IMR-90 (cell line): ENCODE results near the gene DUSP8. TPM values are rescaled to one million over a fixed set of nuclear protein-coding genes. Genes with fewer than 3 reads are reported as not detected.

Experiments used
- ATAC-seq: fragments of 200-7000 bp; cut with Tn5 transposase; 2 replicates; pipeline ENCODE4 v1.9.1; 2020; ENCODE audit warnings: low read depth, mild to moderate bottlenecking, moderate library complexity
- BruUV-seq: library from RNA; stranded (reverse); fragments of 400-500 nt; replicated peaks from 2 replicates; lab custom pipeline; 2021; lab: Mats Ljungman, UMichigan
- CTCF ChIA-PET: fragments of 300-600 bp; formaldehyde crosslinking; extraction: SDS; loops from one replicate; lab custom pipeline; 2021; ENCODE audit warnings: antibody characterized with exemption; lab: Yijun Ruan, JAX
- POLR2A ChIA-PET: fragments of 300-600 bp; sonication (Branson Sonifier 250); formaldehyde crosslinking; loops from one replicate; lab custom pipeline; 2022; ENCODE audit warnings: antibody characterized with exemption; ENCODE audit not compliant: unreplicated experiment; lab: Charles Lee
- DNase-seq: peaks from one replicate; pipeline ENCODE4 v3.0.0; 2013
- H2AFZ ChIP-seq: replicated peaks from 2 replicates; pipeline ENCODE3; 2013; ENCODE audit warnings: low read length, mild to moderate bottlenecking; ENCODE audit not compliant: poor library complexity
- H2AK5ac ChIP-seq: 2 replicates; pipeline ENCODE4 v1.6.1; 2013; ENCODE audit warnings: low read depth, low read length, inconsistent platforms
- H2AK9ac ChIP-seq: replicated peaks from 2 replicates; pipeline ENCODE3; 2013; ENCODE audit warnings: mild to moderate bottlenecking, low read depth, low read length, moderate library complexity; ENCODE audit not compliant: poor library complexity
- H2BK120ac ChIP-seq: 2 replicates; pipeline ENCODE4 v1.6.1; 2013; ENCODE audit warnings: low read depth, low read length, inconsistent platforms
- H2BK15ac ChIP-seq: 3 replicates; pipeline ENCODE4 v1.6.1; 2013; ENCODE audit warnings: low read depth, low read length, inconsistent platforms
- H2BK20ac ChIP-seq: 2 replicates; pipeline ENCODE4 v1.6.1; 2013; ENCODE audit warnings: low read depth, mild to moderate bottlenecking, inconsistent platforms, low read length, moderate library complexity
- H2BK5ac ChIP-seq: 2 replicates; pipeline ENCODE4 v1.6.1; 2013; ENCODE audit warnings: mild to moderate bottlenecking, low read depth, low read length, inconsistent platforms; ENCODE audit not compliant: poor library complexity, severe bottlenecking
- H3K14ac ChIP-seq: replicated peaks from 2 replicates; pipeline ENCODE4 v1.6.1; 2013; ENCODE audit warnings: low read depth, low read length, inconsistent platforms
- H3K18ac ChIP-seq: 2 replicates; pipeline ENCODE4 v1.6.1; 2013; ENCODE audit warnings: low read depth, low read length, control low read depth
- H3K23ac ChIP-seq: 2 replicates; pipeline ENCODE4 v1.6.1; 2013; ENCODE audit warnings: low read depth, low read length, inconsistent platforms
- H3K27ac ChIP-seq: 2 replicates; pipeline ENCODE4 v1.5.1; 2013; ENCODE audit warnings: mild to moderate bottlenecking, control low read depth, low read length; ENCODE audit not compliant: insufficient read depth
- H3K27me3 ChIP-seq: 2 replicates; pipeline ENCODE4 v1.6.1; 2013; ENCODE audit warnings: low read length; ENCODE audit not compliant: control insufficient read depth, insufficient read depth
- H3K36me3 ChIP-seq: 2 replicates; pipeline ENCODE4 v1.6.1; 2013; ENCODE audit warnings: low read length, mixed read lengths; ENCODE audit not compliant: control insufficient read depth, insufficient read depth
- H3K4ac ChIP-seq: 2 replicates; pipeline ENCODE4 v1.6.1; 2013; ENCODE audit warnings: low read depth, low read length, inconsistent platforms
- H3K4me1 ChIP-seq: 2 replicates; pipeline ENCODE4 v1.6.1; 2013; ENCODE audit warnings: low read length, mixed read lengths; ENCODE audit not compliant: control insufficient read depth, insufficient read depth
- H3K4me2 ChIP-seq: 2 replicates; pipeline ENCODE4 v1.6.1; 2013; ENCODE audit warnings: low read depth, mild to moderate bottlenecking, control low read depth, low read length, moderate library complexity
- H3K4me3 ChIP-seq: 2 replicates; pipeline ENCODE4 v1.5.1; 2013; ENCODE audit warnings: low read depth, mild to moderate bottlenecking, control low read depth, low read length, moderate library complexity; ENCODE audit not compliant: insufficient read depth
- H3K56ac ChIP-seq: 2 replicates; pipeline ENCODE4 v1.6.1; 2013; ENCODE audit warnings: low read length, inconsistent platforms; ENCODE audit not compliant: insufficient read depth; ENCODE audit errors: extremely low read depth
- H3K79me1 ChIP-seq, 2 experiments: 2 replicates each; pipeline ENCODE4 v1.6.1; 2013; ENCODE audit warnings: low read length in 2 of 2, inconsistent platforms in 1 of 2, low read depth in 1 of 2
- H3K9ac ChIP-seq: 2 replicates; pipeline ENCODE4 v1.6.1; 2013; ENCODE audit warnings: low read depth, low read length, control low read depth
- H3K9me1 ChIP-seq: 2 replicates; pipeline ENCODE4 v1.6.1; 2013; ENCODE audit warnings: low read length, inconsistent platforms; ENCODE audit not compliant: insufficient read depth
- H3K9me3 ChIP-seq: 2 replicates; pipeline ENCODE4 v1.6.1; 2013; ENCODE audit warnings: low read length; ENCODE audit not compliant: control insufficient read depth, insufficient read depth
- H4K20me1 ChIP-seq: 2 replicates; pipeline ENCODE4 v1.6.1; 2013; ENCODE audit warnings: low read length, inconsistent platforms; ENCODE audit not compliant: insufficient read depth
- H4K5ac ChIP-seq: 2 replicates; pipeline ENCODE4 v1.6.1; 2013; ENCODE audit warnings: mild to moderate bottlenecking, low read depth, low read length, control low read depth
- H4K8ac ChIP-seq, 2 experiments: 2 replicates each; pipeline ENCODE4 v1.6.1; 2013; ENCODE audit warnings: low read depth in 2 of 2, low read length in 2 of 2, control low read depth in 1 of 2, inconsistent platforms in 1 of 2
- H4K91ac ChIP-seq: 2 replicates; pipeline ENCODE4 v1.6.1; 2013; ENCODE audit warnings: low read depth, low read length, inconsistent platforms; ENCODE audit not compliant: insufficient read depth
- BHLHE40 ChIP-seq: fragments of 150-350 bp; IDR thresholded peaks from 2 replicates; pipeline ENCODE4 v1.6.1; 2016; ENCODE audit warnings: mild to moderate bottlenecking, low read depth, low read length
- CEBPB ChIP-seq: IDR thresholded peaks from 2 replicates; pipeline ENCODE4 v1.6.1; 2012; ENCODE audit warnings: low read depth, low read length, improper control_type of control experiment
- CHD1 ChIP-seq: IDR thresholded peaks from 2 replicates; pipeline ENCODE4 v1.6.1; 2012; ENCODE audit warnings: low read depth, low read length, improper control_type of control experiment
- FOS ChIP-seq: fragments of 150-350 bp; IDR thresholded peaks from 2 replicates; pipeline ENCODE4 v1.6.1; 2016; ENCODE audit warnings: low read depth, low read length
- MAFK ChIP-seq: IDR thresholded peaks from 2 replicates; pipeline ENCODE4 v1.6.1; 2012; ENCODE audit warnings: low read depth, low read length, improper control_type of control experiment
- MAZ ChIP-seq: IDR thresholded peaks from 2 replicates; pipeline ENCODE4 v1.6.1; 2012; ENCODE audit warnings: low read depth, mild to moderate bottlenecking, low read length, improper control_type of control experiment, moderate library complexity, borderline replicate concordance
- MXI1 ChIP-seq: IDR thresholded peaks from 2 replicates; pipeline ENCODE4 v1.6.1; 2012; ENCODE audit warnings: low read depth, mild to moderate bottlenecking, low read length, moderate library complexity, borderline replicate concordance
- NFE2L2 ChIP-seq: fragments of 150-350 bp; IDR thresholded peaks from 2 replicates; pipeline ENCODE4 v1.6.1; 2016; ENCODE audit warnings: low read depth, mild to moderate bottlenecking, low read length
- POLR2A ChIP-seq: IDR thresholded peaks from 2 replicates; pipeline ENCODE4 v1.6.1; 2012; ENCODE audit warnings: mild to moderate bottlenecking, low read depth, low read length
- RAD21 ChIP-seq: IDR thresholded peaks from 2 replicates; pipeline ENCODE4 v1.6.1; 2012; ENCODE audit warnings: low read length, improper control_type of control experiment
- RCOR1 ChIP-seq: IDR thresholded peaks from 2 replicates; pipeline ENCODE4 v1.6.1; 2012; ENCODE audit warnings: mild to moderate bottlenecking, low read length, improper control_type of control experiment; ENCODE audit not compliant: insufficient replicate concordance
- RFX5 ChIP-seq: IDR thresholded peaks from 2 replicates; pipeline ENCODE4 v1.8.0; 2012; ENCODE audit warnings: low read depth, mild to moderate bottlenecking, low read length, moderate library complexity
- SMC3 ChIP-seq: fragments of 150-350 bp; IDR thresholded peaks from 2 replicates; pipeline ENCODE4 v1.6.1; 2016; ENCODE audit warnings: low read depth, mild to moderate bottlenecking, antibody characterized with exemption, low read length, moderate library complexity
- WGBS, 2 experiments: methylation state at CpG; one replicate each; pipeline versions ENCODE4 v1.1.5 to v1.1.7; 2013; ENCODE audit warnings: missing lambda C conversion rate in 2 of 2; ENCODE audit not compliant: insufficient read length in 1 of 2; ENCODE audit errors: extremely low coverage in 2 of 2; 5-methylcytosine and 5-hydroxymethylcytosine counted together
- dilution Hi-C: fragments of 300-500 bp; cut with HindIII; formaldehyde crosslinking; loops from one replicate; pipeline ENCODE4 v1.14.3; 2018; ENCODE audit warnings: low sequenced_read_pairs; ENCODE audit not compliant: unreplicated experiment
- in situ Hi-C: fragments of 300-500 bp; cut with MboI; formaldehyde crosslinking; loops from 3 replicates; pipeline ENCODE4 v1.14.3; 2019; ENCODE audit warnings: low sequenced_read_pairs, inconsistent platforms, mixed read lengths
- intact Hi-C: fragments of 100-400 bp; cut with micrococcal nuclease; formaldehyde crosslinking; loops from 2 replicates; pipeline ENCODE4 v1.10.0; 2022
- polyA plus RNA-seq, 3 experiments: library from polyadenylated mRNA; depleted of rRNA; stranded (reverse); fragments of >200 nt; gene quantifications; 2 replicates each; pipeline ENCODE4 v1.2.3, GENCODE V29; 2012; ENCODE audit warnings: low replicate concordance in 1 of 3
- total RNA-seq: library from RNA; depleted of rRNA; stranded (reverse); fragments of >200 nt; gene quantifications from 2 replicates; pipeline ENCODE4 v1.2.3, GENCODE V29; 2012
- TF ChIP-seq, protein P1 (sequence below): fragments of 150-350 bp; IDR thresholded peaks from 2 replicates; pipeline ENCODE4 v1.6.1; 2017; ENCODE audit warnings: mild to moderate bottlenecking, antibody characterized with exemption, low read length, low read depth
- TF ChIP-seq, protein P2 (sequence below): fragments of 150-350 bp; IDR thresholded peaks from 2 replicates; pipeline ENCODE4 v1.6.1; 2016; ENCODE audit warnings: low read depth, mild to moderate bottlenecking, low read length, moderate library complexity, borderline replicate concordance
- TF ChIP-seq, protein P3 (sequence below): conservative IDR thresholded peaks from 2 replicates; pipeline ENCODE4 v1.5.1; 2012; ENCODE audit warnings: mild to moderate bottlenecking, low read depth, low read length, improper control_type of control experiment

Gene DUSP8
- total and polyA plus RNA-seq, 2 of the 4 experiments (the other 2 are of a cell fraction) = 0.72 to 4.2 TPM

DNA sequence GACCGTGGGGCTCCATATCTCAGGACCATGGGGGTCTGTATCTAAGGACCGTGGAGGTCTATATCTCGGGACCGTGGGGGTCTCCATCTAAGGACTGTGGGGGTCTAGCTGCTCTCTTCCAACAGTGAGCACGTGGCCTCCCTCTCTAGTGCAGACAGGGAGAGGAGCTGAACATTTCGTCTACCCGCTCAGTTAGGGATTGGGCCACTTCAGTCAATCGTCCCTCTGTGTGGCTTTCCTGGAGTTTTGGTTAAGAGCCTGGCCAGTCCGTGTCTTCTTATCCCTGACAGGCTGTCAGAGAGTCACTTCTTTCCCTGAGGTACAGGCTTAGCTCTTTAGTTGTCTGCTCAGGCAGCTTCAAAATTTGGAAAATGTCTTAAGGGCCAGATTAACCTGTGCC, 9.9 kb upstream of the DUSP8 start:
- no peak overlapping the region for H2AK9ac ChIP-seq
- CTCF ChIA-PET = interaction anchor here (1.0 kb wide), 1 partner anchor 35 kb away, joined by 3 read pairs; no protein-coding TSS in a partner anchor
- POLR2A ChIA-PET = no interaction called here

More for the DNA sequence above, 9.9 kb upstream of the DUSP8 start:
- H3K14ac ChIP-seq = no peak overlapping the region
- no peak overlapping the region for H2AK5ac ChIP-seq
- H3K27ac ChIP-seq = no peak overlapping the region
- H4K20me1 ChIP-seq = no peaks in the 10 kb centered on the region
- no peak overlapping the region for H4K8ac ChIP-seq
- no peak overlapping the region for H2BK120ac ChIP-seq
- no peaks in the 10 kb centered on the region for H3K4me1 ChIP-seq
- H3K4me3 ChIP-seq = no peak overlapping the region
- BruUV-seq = no TSS peak
- no peak overlapping the region for H4K91ac ChIP-seq
- H3K27me3 ChIP-seq = peaks cover 25% of the 10 kb centered on the region
- H2BK5ac ChIP-seq = no peak overlapping the region
- no peaks in the 10 kb centered on the region for H3K9me1 ChIP-seq
- H3K23ac ChIP-seq = no peak overlapping the region
- ATAC-seq (no peak), DNase-seq (no peak)
- no peak overlapping the region for H2BK20ac ChIP-seq
- H3K79me1 ChIP-seq = no peaks in the 10 kb centered on the region
- no peak overlapping the region for H3K4ac ChIP-seq
- no peak overlapping the region for H3K4me2 ChIP-seq
- intact Hi-C loops = no loop called here
- no peaks in the 10 kb centered on the region for H3K36me3 ChIP-seq
- TF ChIP-seq POLR2A (no peak), MAFK (no peak), MXI1 (no peak), RAD21 (no peak), FOS (no peak), CHD1 (no peak), MAZ (no peak), CEBPB (no peak), BHLHE40 (no peak), RFX5 (no peak), NFE2L2 (no peak), SMC3 (no peak), RCOR1 (no peak)
- TF ChIP-seq, protein P1, sequence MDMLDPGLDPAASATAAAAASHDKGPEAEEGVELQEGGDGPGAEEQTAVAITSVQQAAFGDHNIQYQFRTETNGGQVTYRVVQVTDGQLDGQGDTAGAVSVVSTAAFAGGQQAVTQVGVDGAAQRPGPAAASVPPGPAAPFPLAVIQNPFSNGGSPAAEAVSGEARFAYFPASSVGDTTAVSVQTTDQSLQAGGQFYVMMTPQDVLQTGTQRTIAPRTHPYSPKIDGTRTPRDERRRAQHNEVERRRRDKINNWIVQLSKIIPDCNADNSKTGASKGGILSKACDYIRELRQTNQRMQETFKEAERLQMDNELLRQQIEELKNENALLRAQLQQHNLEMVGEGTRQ = no peak
- TF ChIP-seq, protein P2, sequence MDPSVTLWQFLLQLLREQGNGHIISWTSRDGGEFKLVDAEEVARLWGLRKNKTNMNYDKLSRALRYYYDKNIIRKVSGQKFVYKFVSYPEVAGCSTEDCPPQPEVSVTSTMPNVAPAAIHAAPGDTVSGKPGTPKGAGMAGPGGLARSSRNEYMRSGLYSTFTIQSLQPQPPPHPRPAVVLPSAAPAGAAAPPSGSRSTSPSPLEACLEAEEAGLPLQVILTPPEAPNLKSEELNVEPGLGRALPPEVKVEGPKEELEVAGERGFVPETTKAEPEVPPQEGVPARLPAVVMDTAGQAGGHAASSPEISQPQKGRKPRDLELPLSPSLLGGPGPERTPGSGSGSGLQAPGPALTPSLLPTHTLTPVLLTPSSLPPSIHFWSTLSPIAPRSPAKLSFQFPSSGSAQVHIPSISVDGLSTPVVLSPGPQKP = no peak
- TF ChIP-seq, protein P3, sequence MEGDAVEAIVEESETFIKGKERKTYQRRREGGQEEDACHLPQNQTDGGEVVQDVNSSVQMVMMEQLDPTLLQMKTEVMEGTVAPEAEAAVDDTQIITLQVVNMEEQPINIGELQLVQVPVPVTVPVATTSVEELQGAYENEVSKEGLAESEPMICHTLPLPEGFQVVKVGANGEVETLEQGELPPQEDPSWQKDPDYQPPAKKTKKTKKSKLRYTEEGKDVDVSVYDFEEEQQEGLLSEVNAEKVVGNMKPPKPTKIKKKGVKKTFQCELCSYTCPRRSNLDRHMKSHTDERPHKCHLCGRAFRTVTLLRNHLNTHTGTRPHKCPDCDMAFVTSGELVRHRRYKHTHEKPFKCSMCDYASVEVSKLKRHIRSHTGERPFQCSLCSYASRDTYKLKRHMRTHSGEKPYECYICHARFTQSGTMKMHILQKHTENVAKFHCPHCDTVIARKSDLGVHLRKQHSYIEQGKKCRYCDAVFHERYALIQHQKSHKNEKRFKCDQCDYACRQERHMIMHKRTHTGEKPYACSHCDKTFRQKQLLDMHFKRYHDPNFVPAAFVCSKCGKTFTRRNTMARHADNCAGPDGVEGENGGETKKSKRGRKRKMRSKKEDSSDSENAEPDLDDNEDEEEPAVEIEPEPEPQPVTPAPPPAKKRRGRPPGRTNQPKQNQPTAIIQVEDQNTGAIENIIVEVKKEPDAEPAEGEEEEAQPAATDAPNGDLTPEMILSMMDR = no peak
- no peak overlapping the region for H3K18ac ChIP-seq
- dilution Hi-C loops = no loop called here
- H3K9me3 ChIP-seq = peaks cover 8% of the 10 kb centered on the region
- no peak overlapping the region for H4K5ac ChIP-seq
- in situ Hi-C loops = no loop called here
- no peak overlapping the region for H2BK15ac ChIP-seq
- H3K9ac ChIP-seq = no peak overlapping the region
- H3K56ac ChIP-seq = no peak overlapping the region
- WGBS, 2 experiments = 84% methylated on average over 5 of the region's 9 CpGs; no CpG with 5 or more reads in 1 of the 2 experiments
- H2AFZ ChIP-seq = no peak overlapping the region
